Endometrial microvascular endothelial cells (primary cell): Measurements from ENCODE around the gene LARGE1. TPM values are rescaled to one million over a fixed set of nuclear protein-coding genes. Genes with fewer than 3 reads are reported as not detected.

ENCODE experiments used
- in situ Hi-C: cut with HindIII; loops from 2 replicates; pipeline ENCODE4 v1.10.0; 2017; ENCODE audit warnings: low sequenced_read_pairs, low pct_unique_long_range_greater_than_20kb; ENCODE audit errors: inconsistent ontology term
- total RNA-seq: library from RNA; depleted of rRNA; stranded (reverse); fragments of >200 nt; gene quantifications from one replicate; pipeline ENCODE4 v1.2.3, GENCODE V29; 2015; ENCODE audit errors: inconsistent ontology term

LARGE1 gene
- total RNA-seq, 1 donor from 2014 or later, result 1.8 TPM

- in situ Hi-C loops, result no loop called here
Observed at GRCh38 chr22:33757802-33758483, 162.3 kb downstream of the LARGE1 start.

GRCh38 chr22:33757041-33757801 lies 163.1 kb downstream of the LARGE1 start:
- in situ Hi-C loops, result no loop called here

- in situ Hi-C loops, result no loop called here
Observed at GRCh38 chr22:33756508-33756949, 163.7 kb downstream of the LARGE1 start.

DNA sequence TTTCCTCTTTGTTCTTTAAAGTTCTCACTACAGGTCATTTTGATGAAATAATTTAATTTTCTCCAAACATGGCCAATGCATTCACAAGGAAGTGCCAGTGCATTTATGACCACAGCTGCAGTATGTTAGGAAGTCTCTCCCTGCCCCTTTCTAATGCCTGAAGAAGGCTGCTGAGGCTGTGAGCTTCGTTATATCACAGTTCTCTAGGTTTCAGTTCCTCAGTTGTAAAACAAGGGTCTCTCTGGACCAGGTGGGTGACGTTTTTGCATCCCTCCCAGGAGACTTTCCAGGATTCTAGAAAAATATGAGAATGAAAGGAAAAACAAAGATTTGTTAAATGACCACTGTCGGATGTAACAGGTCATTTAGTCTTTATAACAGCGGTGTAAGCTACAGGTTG lies 171.6 kb downstream of the LARGE1 start:
- in situ Hi-C loops, result no loop called here

DNA sequence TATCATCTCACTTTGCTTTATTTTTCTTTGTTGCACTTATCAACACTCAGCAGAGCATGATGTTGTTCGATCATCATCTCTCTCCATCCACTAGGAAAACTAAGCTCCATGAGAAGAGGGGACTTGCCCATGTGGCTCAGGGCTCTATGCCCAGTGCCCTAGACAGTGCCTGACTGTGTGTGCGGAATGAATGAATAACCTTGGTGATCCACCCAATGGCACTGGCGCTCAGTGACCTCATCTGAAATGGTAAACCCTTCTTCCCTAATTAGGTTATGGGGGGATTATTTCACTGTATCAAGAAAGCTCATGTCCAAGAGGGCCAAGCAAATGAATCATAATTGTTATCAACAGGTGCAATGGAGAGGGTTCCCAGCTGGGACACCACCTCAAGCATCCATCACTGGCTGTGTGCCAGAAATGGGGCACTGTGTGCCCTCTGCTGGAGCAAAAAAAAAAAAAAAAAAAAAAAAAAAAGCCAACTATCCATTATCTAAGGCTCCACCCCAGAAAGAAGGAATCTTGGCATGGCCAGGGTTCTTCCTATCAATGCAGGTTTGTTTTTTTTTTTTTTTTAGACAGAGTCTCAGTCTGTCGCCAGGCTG lies 172.6 kb downstream of the LARGE1 start:
- in situ Hi-C loops, result no loop called here

DNA sequence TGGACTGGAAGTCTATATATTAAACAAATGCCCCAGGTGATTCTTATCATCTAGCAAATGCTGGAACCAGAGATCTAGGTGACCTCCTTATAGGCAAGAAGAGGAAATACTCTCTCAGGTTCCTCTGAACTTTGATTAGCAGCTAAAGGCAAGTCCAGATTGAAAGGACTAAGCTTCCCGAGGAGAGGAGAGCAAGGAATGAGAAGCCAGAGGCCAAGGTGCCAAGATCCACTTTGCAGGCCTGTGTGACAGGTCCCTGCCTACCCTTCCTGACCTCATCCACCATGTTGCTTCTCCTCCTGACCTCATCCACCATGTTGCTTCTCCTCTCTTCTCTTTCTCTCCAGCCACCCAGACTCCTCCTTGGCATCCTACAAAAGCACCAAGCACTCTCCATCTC lies 173.2 kb downstream of the LARGE1 start:
- in situ Hi-C loops, result no loop called here

DNA sequence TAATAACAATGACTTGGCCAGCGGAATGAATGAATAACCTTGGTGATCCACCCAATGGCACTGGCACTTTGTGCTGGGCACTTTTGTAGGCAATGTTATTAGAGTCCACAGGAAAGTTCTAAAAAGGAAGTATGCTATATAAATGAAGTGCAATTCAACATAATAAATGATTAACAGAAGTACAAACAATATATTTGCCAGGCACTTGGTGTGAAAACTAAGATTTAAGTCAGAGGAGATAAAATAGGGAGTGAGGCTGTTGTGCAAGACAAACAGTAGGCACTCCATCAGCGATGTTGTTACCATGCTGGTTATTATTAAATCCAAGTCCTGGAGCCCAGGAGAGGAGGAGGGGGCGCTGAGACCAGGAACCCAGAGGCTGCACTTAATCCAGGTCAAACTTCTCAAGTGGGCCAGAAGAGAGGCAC lies 173.8 kb downstream of the LARGE1 start:
- in situ Hi-C loops, result no loop called here

GRCh38 chr22:33745501-33745900 lies 174.8 kb downstream of the LARGE1 start:
- in situ Hi-C loops, result no loop called here

GRCh38 chr22:33743756-33744155 lies 176.5 kb downstream of the LARGE1 start:
- in situ Hi-C loops, result no loop called here

DNA sequence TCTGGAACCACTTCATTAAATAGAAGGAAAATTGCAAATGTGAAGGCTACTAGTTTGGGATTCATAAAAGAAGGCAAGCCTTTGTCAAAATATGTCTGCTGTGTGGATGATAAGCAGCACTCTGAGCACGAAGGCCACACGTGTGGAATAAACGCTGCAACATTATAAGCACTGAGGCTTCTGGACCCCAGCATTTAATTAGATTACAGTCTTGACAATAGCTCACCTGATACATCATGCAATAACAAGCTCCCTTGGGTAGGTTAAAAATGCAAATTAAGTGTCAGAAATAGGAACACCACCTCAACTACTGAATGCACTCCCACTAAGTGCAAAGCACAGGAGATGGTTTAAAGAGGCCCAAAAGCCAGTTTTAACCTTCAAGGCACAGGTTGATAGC lies 179.3 kb downstream of the LARGE1 start:
- in situ Hi-C loops, result no loop called here

DNA sequence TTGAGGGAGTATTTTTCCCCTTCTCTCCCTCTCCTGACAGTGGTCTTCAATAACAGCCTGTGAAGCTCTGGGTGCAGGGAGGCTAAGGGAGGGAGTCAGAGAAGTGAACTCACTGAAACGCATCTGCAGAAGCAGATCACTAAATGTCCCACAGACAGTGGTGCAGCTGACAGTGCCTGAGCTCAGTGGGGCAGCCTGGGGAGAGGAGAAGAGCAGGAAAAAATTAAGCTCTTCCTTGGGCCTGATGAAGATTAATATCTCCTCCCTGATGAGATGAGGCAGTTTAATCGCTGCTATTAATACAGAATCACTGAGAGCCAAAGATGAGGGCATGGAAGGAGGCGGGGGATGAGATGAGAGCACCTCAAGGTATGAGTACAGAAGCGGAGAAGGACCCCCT lies 180.8 kb downstream of the LARGE1 start:
- in situ Hi-C loops, result no loop called here

- in situ Hi-C loops, result no loop called here
Observed at GRCh38 chr22:33737662-33738061, 182.6 kb downstream of the LARGE1 start.

DNA sequence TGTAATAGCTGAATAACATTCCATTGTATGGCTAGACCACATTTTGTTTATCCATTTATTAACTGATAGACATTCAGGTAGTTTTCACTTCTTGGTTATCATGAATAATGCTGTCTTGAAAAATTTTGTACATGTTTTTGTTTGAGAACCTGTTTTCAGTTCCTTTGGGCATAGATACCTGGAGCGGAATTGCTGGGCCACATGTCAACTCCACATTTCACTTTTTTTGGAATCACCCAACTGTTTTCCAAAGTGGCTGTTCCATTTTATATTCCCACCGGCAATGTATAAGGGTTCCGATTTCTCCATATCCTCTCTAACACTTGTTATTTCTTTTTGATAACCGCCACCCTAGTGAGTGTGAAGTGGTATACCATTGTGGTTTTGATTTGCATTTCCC lies 184.3 kb downstream of the LARGE1 start:
- in situ Hi-C loops, result no loop called here

DNA sequence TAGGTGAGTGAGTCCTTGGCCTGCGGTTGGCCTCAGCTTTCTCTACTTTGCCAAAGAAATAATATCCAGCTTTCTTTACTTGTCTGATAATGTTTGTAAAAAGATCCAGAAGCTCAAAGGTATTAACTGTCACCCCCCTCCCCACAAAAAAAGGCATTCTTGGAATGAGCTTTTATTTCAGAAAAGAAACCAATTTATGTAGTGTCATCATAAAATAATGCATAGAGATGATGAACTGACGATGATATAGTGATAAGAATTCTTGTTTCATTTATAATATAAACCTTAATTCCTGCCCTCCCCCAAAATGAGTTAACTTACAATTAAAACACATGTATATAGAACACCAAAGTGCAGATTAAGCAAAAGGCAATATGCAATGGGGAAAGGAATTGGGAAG lies 191.4 kb downstream of the LARGE1 start:
- in situ Hi-C loops, result no loop called here

GRCh38 chr22:33726294-33726734 lies 194.0 kb downstream of the LARGE1 start:
- in situ Hi-C loops, result no loop called here

GRCh38 chr22:33723915-33724314 lies 196.4 kb downstream of the LARGE1 start:
- in situ Hi-C loops, result no loop called here

GRCh38 chr22:33722816-33723215 lies 197.5 kb downstream of the LARGE1 start:
- in situ Hi-C loops, result no loop called here

DNA sequence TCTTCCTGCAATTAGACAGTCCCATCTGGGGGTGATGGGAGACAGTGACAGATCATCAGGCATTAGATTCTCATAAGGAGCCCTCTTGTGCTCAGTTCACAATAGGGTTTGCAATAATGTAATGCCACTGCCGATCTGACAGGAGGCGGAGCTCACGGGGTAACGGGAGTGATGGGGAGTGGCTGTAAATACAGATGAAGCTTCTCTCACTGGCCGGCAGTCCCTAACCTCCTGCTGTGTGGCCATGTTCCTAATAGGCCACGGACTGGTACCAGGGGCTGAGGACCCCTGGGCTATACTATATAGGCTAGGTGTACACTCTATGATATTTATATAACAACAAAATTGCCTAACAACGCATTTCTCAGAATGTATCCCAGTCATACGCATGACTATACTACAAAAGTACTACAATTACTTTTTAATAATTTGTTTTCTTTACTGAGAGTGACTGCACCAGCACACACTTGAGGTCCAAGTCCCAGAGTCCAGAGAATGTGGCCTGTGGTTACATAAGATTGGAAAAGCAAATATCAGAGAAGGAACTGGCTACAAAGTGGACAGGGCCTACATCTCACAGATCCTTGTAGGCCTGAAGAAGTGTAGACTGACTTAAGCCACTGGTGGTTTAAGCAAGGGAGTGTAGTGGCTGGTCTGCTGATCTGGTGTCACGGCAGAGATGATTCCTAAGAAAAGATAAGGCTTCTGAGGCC lies 200.0 kb downstream of the LARGE1 start:
- in situ Hi-C loops, result no loop called here

- in situ Hi-C loops, result no loop called here
Observed at GRCh38 chr22:33717694-33718396, 202.4 kb downstream of the LARGE1 start.
